HCT116 (cell line): Measurements from ENCODE around the gene FER.

ENCODE experiments used
- CEBPB ChIP-seq: IDR thresholded peaks from 2 replicates; pipeline ENCODE4 v1.6.1; 2012; ENCODE audit warnings: low read depth
- EZH2 ChIP-seq: fragments of 200-600 bp; sonication (generic); IDR thresholded peaks from 2 replicates; pipeline ENCODE4 v1.6.1; 2017; ENCODE audit warnings: antibody characterized with exemption, mixed run types
- EZH2phosphoT487 ChIP-seq: fragments of 200-600 bp; IDR thresholded peaks from 2 replicates; pipeline ENCODE4 v1.6.1; 2018; ENCODE audit warnings: antibody characterized with exemption, borderline replicate concordance
- JUND ChIP-seq: IDR thresholded peaks from 2 replicates; pipeline ENCODE4 v1.6.1; 2012
- POLR2A ChIP-seq: IDR thresholded peaks from 2 replicates; pipeline ENCODE4 v1.7.0; 2011; ENCODE audit warnings: borderline replicate concordance; ENCODE audit not compliant: insufficient read depth, insufficient read length; ENCODE audit errors: extremely low read depth
- POLR2AphosphoS5 ChIP-seq: IDR thresholded peaks from 2 replicates; pipeline ENCODE4 v1.6.1; 2011; ENCODE audit warnings: mild to moderate bottlenecking, low read depth, low read length, moderate library complexity
- ZNF274 ChIP-seq: fragments of 200-500 bp; sonication (Bioruptor generic); IDR thresholded peaks from 2 replicates; pipeline ENCODE4 v1.6.1; 2014; ENCODE audit warnings: mild to moderate bottlenecking, low read depth, low read length, inconsistent platforms
- TF ChIP-seq, protein P1 (sequence below), 3 experiments: fragments of 200-600 bp in 1 of 3; sonication (generic) in 1 of 3; IDR thresholded peaks in 2 of 3; conservative IDR thresholded peaks in 1 of 3; 2 replicates each; pipeline ENCODE4 v1.5.1; 2012 to 2017; ENCODE audit warnings: low read depth in 2 of 3, low read length in 2 of 3, antibody characterized with exemption in 1 of 3, borderline replicate concordance in 1 of 3, control low read depth in 1 of 3, mild to moderate bottlenecking in 1 of 3, mixed read lengths in 1 of 3, mixed run types in 1 of 3, moderate library complexity in 1 of 3; ENCODE audit not compliant: insufficient read depth in 1 of 3
- TF ChIP-seq, protein P2 (sequence below): IDR thresholded peaks from 2 replicates; pipeline ENCODE4 v1.6.1; 2012; ENCODE audit warnings: low read depth

- TF ChIP-seq POLR2A (no peak), JUND (no peak), EZH2 (no peak), EZH2phosphoT487 (no peak), POLR2AphosphoS5 (no peak), ZNF274 (no peak), CEBPB (no peak)
- TF ChIP-seq, protein P1, sequence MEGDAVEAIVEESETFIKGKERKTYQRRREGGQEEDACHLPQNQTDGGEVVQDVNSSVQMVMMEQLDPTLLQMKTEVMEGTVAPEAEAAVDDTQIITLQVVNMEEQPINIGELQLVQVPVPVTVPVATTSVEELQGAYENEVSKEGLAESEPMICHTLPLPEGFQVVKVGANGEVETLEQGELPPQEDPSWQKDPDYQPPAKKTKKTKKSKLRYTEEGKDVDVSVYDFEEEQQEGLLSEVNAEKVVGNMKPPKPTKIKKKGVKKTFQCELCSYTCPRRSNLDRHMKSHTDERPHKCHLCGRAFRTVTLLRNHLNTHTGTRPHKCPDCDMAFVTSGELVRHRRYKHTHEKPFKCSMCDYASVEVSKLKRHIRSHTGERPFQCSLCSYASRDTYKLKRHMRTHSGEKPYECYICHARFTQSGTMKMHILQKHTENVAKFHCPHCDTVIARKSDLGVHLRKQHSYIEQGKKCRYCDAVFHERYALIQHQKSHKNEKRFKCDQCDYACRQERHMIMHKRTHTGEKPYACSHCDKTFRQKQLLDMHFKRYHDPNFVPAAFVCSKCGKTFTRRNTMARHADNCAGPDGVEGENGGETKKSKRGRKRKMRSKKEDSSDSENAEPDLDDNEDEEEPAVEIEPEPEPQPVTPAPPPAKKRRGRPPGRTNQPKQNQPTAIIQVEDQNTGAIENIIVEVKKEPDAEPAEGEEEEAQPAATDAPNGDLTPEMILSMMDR (IDR thresholded peaks at IDR 0.05 in 2 of 3, conservative IDR thresholded peaks at IDR 0.05 in 1 of 3; ENCODE audit: borderline replicate concordance in 1 of 3, insufficient read depth in 1 of 3, low read depth in 2 of 3, low read length in 2 of 3), result no peak
- TF ChIP-seq, protein P2, sequence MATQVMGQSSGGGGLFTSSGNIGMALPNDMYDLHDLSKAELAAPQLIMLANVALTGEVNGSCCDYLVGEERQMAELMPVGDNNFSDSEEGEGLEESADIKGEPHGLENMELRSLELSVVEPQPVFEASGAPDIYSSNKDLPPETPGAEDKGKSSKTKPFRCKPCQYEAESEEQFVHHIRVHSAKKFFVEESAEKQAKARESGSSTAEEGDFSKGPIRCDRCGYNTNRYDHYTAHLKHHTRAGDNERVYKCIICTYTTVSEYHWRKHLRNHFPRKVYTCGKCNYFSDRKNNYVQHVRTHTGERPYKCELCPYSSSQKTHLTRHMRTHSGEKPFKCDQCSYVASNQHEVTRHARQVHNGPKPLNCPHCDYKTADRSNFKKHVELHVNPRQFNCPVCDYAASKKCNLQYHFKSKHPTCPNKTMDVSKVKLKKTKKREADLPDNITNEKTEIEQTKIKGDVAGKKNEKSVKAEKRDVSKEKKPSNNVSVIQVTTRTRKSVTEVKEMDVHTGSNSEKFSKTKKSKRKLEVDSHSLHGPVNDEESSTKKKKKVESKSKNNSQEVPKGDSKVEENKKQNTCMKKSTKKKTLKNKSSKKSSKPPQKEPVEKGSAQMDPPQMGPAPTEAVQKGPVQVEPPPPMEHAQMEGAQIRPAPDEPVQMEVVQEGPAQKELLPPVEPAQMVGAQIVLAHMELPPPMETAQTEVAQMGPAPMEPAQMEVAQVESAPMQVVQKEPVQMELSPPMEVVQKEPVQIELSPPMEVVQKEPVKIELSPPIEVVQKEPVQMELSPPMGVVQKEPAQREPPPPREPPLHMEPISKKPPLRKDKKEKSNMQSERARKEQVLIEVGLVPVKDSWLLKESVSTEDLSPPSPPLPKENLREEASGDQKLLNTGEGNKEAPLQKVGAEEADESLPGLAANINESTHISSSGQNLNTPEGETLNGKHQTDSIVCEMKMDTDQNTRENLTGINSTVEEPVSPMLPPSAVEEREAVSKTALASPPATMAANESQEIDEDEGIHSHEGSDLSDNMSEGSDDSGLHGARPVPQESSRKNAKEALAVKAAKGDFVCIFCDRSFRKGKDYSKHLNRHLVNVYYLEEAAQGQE, result no peak
These were observed 83.1 kb downstream of the FER start for GRCh38 chr5:108830705-108831276.
